A673 (cell line): ENCODE measurements around the gene LIF. TPM values are rescaled to one million over a fixed set of nuclear protein-coding genes. Genes with fewer than 3 reads are reported as not detected.

Experiments used
- BruUV-seq: library from RNA; stranded (reverse); fragments of 400-500 nt; replicated peaks from 2 replicates; lab custom pipeline; 2021; lab: Mats Ljungman, UMichigan
- CTCF ChIA-PET: fragments of 300-600 bp; sonication (Branson Sonifier 250); formaldehyde crosslinking; loops from one replicate; lab custom pipeline; 2022; ENCODE audit warnings: antibody characterized with exemption; lab: Charles Lee
- POLR2A ChIA-PET: fragments of 300-600 bp; sonication (Branson Sonifier 250); formaldehyde crosslinking; loops from one replicate; lab custom pipeline; 2022; ENCODE audit warnings: antibody characterized with exemption; ENCODE audit not compliant: low non-redundant PET; lab: Charles Lee
- DNase-seq: peaks from one replicate; pipeline ENCODE4 v3.0.0-alpha.2; 2015; ENCODE audit warnings: low spot score
- H3K27ac ChIP-seq: fragments of 200-600 bp; sonication (generic); 2 replicates; pipeline ENCODE4 v1.5.1; 2016; ENCODE audit warnings: mixed run types, low read depth, mild to moderate bottlenecking, mixed read lengths, antibody characterized with exemption, low read length; ENCODE audit not compliant: poor library complexity, severe bottlenecking
- H3K27me3 ChIP-seq: fragments of 200-600 bp; sonication (generic); replicated peaks from 2 replicates; pipeline ENCODE4 v1.6.1; 2017; ENCODE audit warnings: mixed run types, low read depth, mild to moderate bottlenecking, mixed read lengths, antibody characterized with exemption, low read length; ENCODE audit not compliant: insufficient read depth, poor library complexity
- H3K36me3 ChIP-seq: fragments of 200-600 bp; sonication (generic); 2 replicates; pipeline ENCODE4 v1.6.1; 2016; ENCODE audit warnings: mixed run types, mild to moderate bottlenecking, mixed read lengths, antibody characterized with exemption, low read length; ENCODE audit not compliant: insufficient read depth, poor library complexity, severe bottlenecking
- H3K4me1 ChIP-seq: fragments of 200-600 bp; sonication (generic); 2 replicates; pipeline ENCODE4 v1.6.1; 2017; ENCODE audit warnings: mixed run types, mild to moderate bottlenecking, mixed read lengths, antibody characterized with exemption, low read length; ENCODE audit not compliant: insufficient read depth, poor library complexity, severe bottlenecking
- H3K4me3 ChIP-seq: fragments of 200-600 bp; sonication (generic); 2 replicates; pipeline ENCODE4 v1.5.1; 2016; ENCODE audit warnings: low read depth, mixed run types, mild to moderate bottlenecking, mixed read lengths, low read length; ENCODE audit not compliant: poor library complexity, severe bottlenecking
- H3K9me3 ChIP-seq: fragments of 200-600 bp; sonication (generic); 2 replicates; pipeline ENCODE4 v1.6.1; 2016; ENCODE audit warnings: mixed run types, low read depth, mild to moderate bottlenecking, mixed read lengths, antibody characterized with exemption, low read length; ENCODE audit not compliant: poor library complexity, severe bottlenecking
- CTCF ChIP-seq: fragments of 300-800, 200-600 bp; sonication (generic); conservative IDR thresholded peaks from 2 replicates; pipeline ENCODE4 v1.5.1; 2017; ENCODE audit warnings: low read depth, mild to moderate bottlenecking, antibody characterized with exemption, low read length, moderate library complexity, mixed read lengths
- EZH2 ChIP-seq: fragments of 200-600 bp; sonication (generic); IDR thresholded peaks from 2 replicates; pipeline ENCODE4 v1.6.1; 2017; ENCODE audit warnings: borderline replicate concordance, low read depth, mild to moderate bottlenecking, mixed read lengths, antibody characterized with exemption, low read length; ENCODE audit not compliant: poor library complexity, severe bottlenecking
- intact Hi-C: fragments of 100-400 bp; cut with micrococcal nuclease; formaldehyde crosslinking; loops from one replicate; pipeline ENCODE4 v1.10.0; 2022; ENCODE audit not compliant: unreplicated experiment
- total RNA-seq: library from RNA; stranded (reverse); gene quantifications from 2 replicates; pipeline ENCODE4 v1.2.3, GENCODE V29; 2021

LIF gene
- total RNA-seq, 1 experiment from 2014 or later = 0.24 TPM

GRCh38 chr22:30266445-30267381 lies 20.2 kb upstream of the LIF start, which contains the start of gene OSM:
Gene OSM (minus strand): TSS chr22:30266851. CDS start chr22:30266799, 52 bp downstream.
- CTCF ChIA-PET = no interaction called here
- POLR2A ChIA-PET = no interaction called here

GRCh38 chr22:30265823-30266444 lies 19.4 kb upstream of the LIF start:
- no peak for DNase-seq
- no peak overlapping the region for H3K4me3 ChIP-seq
- H3K36me3 ChIP-seq = no peaks in the 10 kb centered on the region
- no peak overlapping the region for H3K27ac ChIP-seq
- H3K9me3 ChIP-seq = no peaks in the 10 kb centered on the region
- H3K27me3 ChIP-seq = no peaks in the 10 kb centered on the region
- CTCF ChIA-PET = no interaction called here
- no TSS peak for BruUV-seq
- no peak for TF ChIP-seq EZH2
- TF ChIP-seq CTCF = no peak
- POLR2A ChIA-PET = no interaction called here
- intact Hi-C loops = no loop called here
- no peaks in the 10 kb centered on the region for H3K4me1 ChIP-seq

More at GRCh38 chr22:30266445-30267381, 20.2 kb upstream of the LIF start, which contains the start of gene OSM:
- Histone ChIP-seq H3K4me1 (no peaks in the 10 kb centered on the region), H3K27ac (no peak within 1 kb of the TSS), H3K27me3 (no peaks in the 10 kb centered on the region), H3K4me3 (no peak within 1 kb of the TSS), H3K36me3 (no peaks in the 10 kb centered on the region), H3K9me3 (no peaks in the 10 kb centered on the region)
- BruUV-seq = no TSS peak
- DNase-seq = no peak
- no peak for TF ChIP-seq EZH2
- TF ChIP-seq CTCF = no peak
- intact Hi-C loops = no loop called here

GRCh38 chr22:30265131-30265720 lies 18.7 kb upstream of the LIF start:
- Histone ChIP-seq H3K27me3 (no peaks in the 10 kb centered on the region), H3K4me1 (no peaks in the 10 kb centered on the region), H3K27ac (no peak overlapping the region), H3K4me3 (no peak overlapping the region), H3K36me3 (no peaks in the 10 kb centered on the region), H3K9me3 (no peaks in the 10 kb centered on the region)
- CTCF ChIA-PET = no interaction called here
- intact Hi-C loops = no loop called here
- no peak for TF ChIP-seq CTCF
- no peak for TF ChIP-seq EZH2
- POLR2A ChIA-PET = no interaction called here
- no TSS peak for BruUV-seq
- no peak for DNase-seq
